ENCODE measurements around the gene UBR2. TPM values are rescaled to one million over a fixed set of nuclear protein-coding genes. Genes with fewer than 3 reads are reported as not detected.

The UBR2 gene
- 16.6 and 21.9 TPM in 2 replicates for total RNA-seq

DNA sequence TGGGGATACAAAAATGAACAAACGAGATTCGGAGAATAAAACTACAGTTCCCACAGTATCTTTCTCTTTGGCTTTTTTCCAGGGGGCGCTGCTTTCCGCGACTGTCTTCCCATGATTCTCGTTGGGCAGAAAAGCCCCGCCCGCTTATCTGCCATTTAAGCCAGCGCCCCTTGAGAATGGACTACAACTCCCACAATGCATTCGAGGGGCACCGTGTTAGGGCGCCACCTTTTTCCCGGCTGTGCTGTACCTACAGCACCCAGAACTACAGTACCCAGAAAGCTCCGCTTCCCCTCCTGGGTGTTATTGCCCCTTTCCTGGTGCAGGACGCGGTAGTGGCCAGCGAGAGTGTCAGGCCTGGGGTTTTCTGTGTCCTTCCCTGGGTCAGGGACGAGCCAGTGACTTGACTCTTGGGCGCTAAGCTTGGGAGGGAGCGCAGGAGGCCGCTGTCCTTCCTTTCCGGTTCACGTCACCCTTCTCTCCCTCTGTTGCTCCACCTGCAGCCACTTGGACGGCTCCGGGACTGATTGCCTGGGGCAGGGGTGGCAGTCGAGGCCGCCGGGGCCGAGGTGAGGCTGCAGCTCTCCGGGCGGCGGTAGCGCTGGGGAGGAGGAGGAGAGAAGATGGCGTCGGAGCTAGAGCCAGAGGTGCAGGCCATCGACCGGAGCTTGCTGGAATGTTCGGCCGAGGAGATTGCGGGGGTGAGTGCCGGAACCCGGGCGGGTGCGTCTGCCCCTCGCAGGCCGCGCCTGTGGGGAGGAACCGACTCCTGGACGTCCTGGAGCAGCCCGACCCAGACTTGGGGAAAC is at the start of gene UBR2:
TSS of gene UBR2 (plus strand) at position 333 of the 809 bp plus-strand sequence. CDS start at position 624, 291 bp downstream.
- no peak for FAIRE-seq
- peak; percentile 49 for TF ChIP-seq CTCF (IDR thresholded peaks at IDR 0.05; ENCODE audit: insufficient read depth, low read length, severe bottlenecking)

DNA sequence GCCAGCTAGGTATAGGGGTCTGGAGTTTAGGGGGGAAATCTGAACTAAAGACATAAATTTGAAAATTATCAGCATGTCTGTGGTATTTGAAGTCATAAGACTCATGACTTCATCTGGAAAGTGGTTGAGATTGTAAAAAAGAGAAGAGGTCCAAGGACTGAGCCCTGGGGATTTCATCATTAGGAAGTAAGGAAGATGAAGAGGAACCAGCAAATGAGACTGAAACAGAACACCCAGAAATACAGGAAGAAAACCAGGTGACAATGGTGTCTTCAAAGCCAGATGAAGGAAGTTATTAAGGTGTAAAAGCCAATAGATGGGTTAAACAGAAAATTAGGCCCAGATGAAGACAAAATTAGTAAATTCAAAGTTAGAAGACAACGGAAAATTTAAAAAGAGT is 49.1 kb upstream of the UBR2 start:
- DNase-seq (ENCODE audit: low read depth): no peak
- H3K27me3 ChIP-seq (ENCODE audit: control insufficient read depth, insufficient read depth, low read length): no peaks in the 10 kb centered on the region
- no peak overlapping the region for H3K4me3 ChIP-seq (ENCODE audit: low read depth, low read length)
- FAIRE-seq: no peak
- H3K36me3 ChIP-seq (ENCODE audit: control insufficient read depth, insufficient read depth, low read length): no peaks in the 10 kb centered on the region
- TF ChIP-seq CTCF (IDR thresholded peaks at IDR 0.05; ENCODE audit: insufficient read depth, low read length, severe bottlenecking): no peak

More for the DNA sequence above, at the start of gene UBR2:
- no peaks in the 10 kb centered on the region for H3K27me3 ChIP-seq (ENCODE audit: control insufficient read depth, insufficient read depth, low read length)
- DNase-seq (ENCODE audit: low read depth): peak; percentile 97
- peak within 1 kb of the TSS; percentile 84 for H3K4me3 ChIP-seq (ENCODE audit: low read depth, low read length)
- H3K36me3 ChIP-seq (ENCODE audit: control insufficient read depth, insufficient read depth, low read length): no peaks in the 10 kb centered on the region

DNA sequence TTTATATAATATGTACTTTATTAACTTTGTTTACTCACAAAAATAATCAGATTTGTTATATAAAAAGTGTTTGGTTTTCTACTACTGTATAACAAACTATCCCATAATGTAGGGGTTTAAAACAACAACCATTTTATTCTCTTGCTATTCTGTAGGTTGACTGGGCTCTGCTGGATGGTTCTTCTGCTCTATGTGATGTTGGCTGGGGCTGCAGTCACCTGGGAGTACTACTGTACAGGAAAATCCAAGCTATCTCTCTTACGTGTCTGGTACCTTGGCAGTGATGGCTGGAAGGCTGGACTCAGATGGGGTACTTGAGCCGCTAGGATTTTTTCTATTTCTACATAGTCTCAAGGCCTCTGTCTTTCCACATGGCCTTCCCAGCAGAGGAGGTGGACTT is 44.0 kb upstream of the UBR2 start:
- DNase-seq (ENCODE audit: low read depth) (no peak), FAIRE-seq (no peak)
- Histone ChIP-seq H3K4me3 (ENCODE audit: low read depth, low read length) (no peak overlapping the region), H3K27me3 (ENCODE audit: control insufficient read depth, insufficient read depth, low read length) (no peaks in the 10 kb centered on the region), H3K36me3 (ENCODE audit: control insufficient read depth, insufficient read depth, low read length) (no peaks in the 10 kb centered on the region)
- no peak for TF ChIP-seq CTCF (IDR thresholded peaks at IDR 0.05; ENCODE audit: insufficient read depth, low read length, severe bottlenecking)

- Histone ChIP-seq H3K36me3 (ENCODE audit: control insufficient read depth, insufficient read depth, low read length) (no peaks in the 10 kb centered on the region), H3K4me3 (ENCODE audit: low read depth, low read length) (no peak overlapping the region), H3K27me3 (ENCODE audit: control insufficient read depth, insufficient read depth, low read length) (no peaks in the 10 kb centered on the region)
- no peak for TF ChIP-seq CTCF (IDR thresholded peaks at IDR 0.05; ENCODE audit: insufficient read depth, low read length, severe bottlenecking)
- FAIRE-seq: no peak
- peak; percentile 90 for DNase-seq (ENCODE audit: low read depth)
Observed at GRCh38 chr6:42520786-42521607, 42.8 kb upstream of the UBR2 start.

DNA sequence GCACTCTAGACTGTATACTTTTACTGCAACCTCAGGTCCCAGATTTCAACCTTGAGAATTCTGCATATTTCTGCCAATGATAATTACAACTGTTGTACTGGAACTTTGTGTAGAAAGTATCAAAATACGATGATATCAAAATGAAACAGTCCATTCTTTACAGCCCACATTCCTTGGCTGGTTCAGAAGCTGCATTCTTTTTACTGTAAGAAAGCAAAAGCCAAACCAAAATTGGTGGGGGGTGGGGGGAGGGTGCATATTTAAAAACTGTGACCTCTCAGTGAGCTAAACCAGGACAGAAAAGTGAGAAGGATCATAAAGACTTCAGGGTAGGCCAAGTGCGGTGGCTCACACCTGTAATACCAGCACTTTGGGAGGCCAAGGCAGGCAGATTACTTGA is 41.8 kb upstream of the UBR2 start:
- TF ChIP-seq CTCF (IDR thresholded peaks at IDR 0.05; ENCODE audit: insufficient read depth, low read length, severe bottlenecking): no peak
- FAIRE-seq (no peak), DNase-seq (ENCODE audit: low read depth) (no peak)

More for the DNA sequence above, 41.8 kb upstream of the UBR2 start:
- Histone ChIP-seq H3K4me3 (ENCODE audit: low read depth, low read length) (no peak overlapping the region), H3K27me3 (ENCODE audit: control insufficient read depth, insufficient read depth, low read length) (no peaks in the 10 kb centered on the region), H3K36me3 (ENCODE audit: control insufficient read depth, insufficient read depth, low read length) (no peaks in the 10 kb centered on the region)
